ENCODE data around the gene DTD1.
A peak's percentile ranks its signal among the peaks of the same experiment; 100 is the strongest.
"Not testable (repeated sequence)": the region's sequence is repeated elsewhere in the genome, so short reads cannot be mapped to it uniquely, and the experiment has no call there.

The DTD1 gene

GRCh38 chr20:18749528-18749927 is 161.7 kb downstream of the DTD1 start:
- DNase-seq, result no peak

DNA sequence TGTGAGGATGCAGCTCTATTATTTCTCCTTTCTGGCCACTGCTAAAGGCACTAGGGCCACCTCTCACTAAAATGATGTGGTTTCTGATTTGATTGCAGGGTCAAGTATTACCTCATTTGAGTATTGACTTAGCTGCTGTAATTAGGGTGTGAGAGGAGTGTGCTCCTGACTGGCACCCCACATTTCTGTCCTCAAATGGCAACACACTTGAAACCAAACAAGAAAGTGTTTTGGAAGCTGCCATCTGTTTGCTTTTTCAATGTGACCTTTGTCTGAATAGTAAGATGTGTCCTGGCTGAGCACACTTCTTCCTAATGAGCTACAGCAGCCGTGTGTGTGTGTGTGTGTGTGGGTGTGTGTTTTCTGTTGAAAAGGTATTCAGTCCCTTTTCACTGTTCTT is 162.9 kb downstream of the DTD1 start:
- DNase-seq, result no peak

- DNase-seq, result no peak
These were observed 166.3 kb downstream of the DTD1 start for GRCh38 chr20:18754030-18754652.

DNA sequence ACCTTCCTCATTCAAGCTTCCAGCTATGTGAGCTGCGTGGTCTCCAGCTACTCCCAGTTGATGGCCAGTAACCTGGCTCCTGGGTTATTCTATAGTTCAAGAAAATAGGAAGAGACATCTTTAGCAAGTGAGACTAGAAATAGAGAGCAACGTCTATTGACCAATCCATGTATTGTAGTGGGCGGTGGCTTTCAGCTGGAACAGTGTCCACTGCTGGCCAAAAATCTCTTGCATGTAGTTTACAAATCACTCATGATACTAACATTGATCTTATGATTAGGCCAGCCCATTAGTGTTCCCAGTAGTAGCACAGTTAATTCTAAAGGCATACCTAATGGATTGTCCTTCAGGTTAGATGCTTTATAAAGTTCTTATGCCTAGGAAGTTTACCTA is 166.8 kb downstream of the DTD1 start:
- no peak for DNase-seq

DNA sequence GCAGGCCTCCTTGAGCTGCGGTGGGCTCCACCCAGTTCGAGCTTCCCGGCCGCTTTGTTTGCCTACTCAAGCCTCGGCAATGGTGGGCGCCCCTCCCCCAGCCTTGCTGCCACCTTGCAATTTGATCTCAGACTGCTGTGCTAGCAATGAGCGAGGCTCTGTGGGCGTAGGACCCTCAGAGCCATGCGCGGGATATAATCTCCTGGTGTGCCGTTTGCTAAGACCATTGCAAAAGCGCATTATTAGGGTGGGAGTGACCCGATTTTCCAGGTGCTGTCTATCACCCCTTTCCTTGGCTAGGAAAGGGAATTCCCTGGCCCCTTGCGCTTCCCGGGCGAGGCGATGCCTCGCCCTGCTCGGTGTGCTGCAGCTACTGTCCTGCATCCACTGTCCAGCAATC is 173.0 kb downstream of the DTD1 start:
- DNase-seq, result not testable (repeated sequence)

- DNase-seq, result no peak
These were observed 179.8 kb downstream of the DTD1 start for GRCh38 chr20:18767676-18768075.

GRCh38 chr20:18773566-18773965 is 185.7 kb downstream of the DTD1 start:
- DNase-seq, result no peak

DNA sequence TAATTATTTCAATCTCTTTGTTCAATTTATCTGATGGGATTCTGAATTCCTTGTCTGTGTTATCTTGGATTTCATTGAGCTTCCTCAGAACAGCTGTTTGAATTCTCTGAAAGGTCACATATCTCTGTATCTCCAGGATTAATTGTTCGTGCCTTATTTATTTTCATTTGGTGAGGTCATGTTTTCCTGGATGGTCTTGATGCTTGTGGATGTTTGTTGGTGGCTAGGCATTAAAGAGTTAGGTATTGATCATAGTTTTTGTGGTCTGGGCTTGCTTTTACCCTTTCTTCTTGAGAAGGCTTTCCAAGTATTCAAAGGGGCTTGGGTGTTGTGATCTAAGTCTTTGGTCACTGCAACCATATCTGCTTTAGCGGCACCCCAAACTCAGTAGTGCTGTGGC is 186.4 kb downstream of the DTD1 start:
- no peak for DNase-seq

- no peak for DNase-seq
These were observed 187.8 kb downstream of the DTD1 start for GRCh38 chr20:18775633-18776032.

GRCh38 chr20:18778690-18779392 is 191.0 kb downstream of the DTD1 start:
- DNase-seq, result no peak

DNA sequence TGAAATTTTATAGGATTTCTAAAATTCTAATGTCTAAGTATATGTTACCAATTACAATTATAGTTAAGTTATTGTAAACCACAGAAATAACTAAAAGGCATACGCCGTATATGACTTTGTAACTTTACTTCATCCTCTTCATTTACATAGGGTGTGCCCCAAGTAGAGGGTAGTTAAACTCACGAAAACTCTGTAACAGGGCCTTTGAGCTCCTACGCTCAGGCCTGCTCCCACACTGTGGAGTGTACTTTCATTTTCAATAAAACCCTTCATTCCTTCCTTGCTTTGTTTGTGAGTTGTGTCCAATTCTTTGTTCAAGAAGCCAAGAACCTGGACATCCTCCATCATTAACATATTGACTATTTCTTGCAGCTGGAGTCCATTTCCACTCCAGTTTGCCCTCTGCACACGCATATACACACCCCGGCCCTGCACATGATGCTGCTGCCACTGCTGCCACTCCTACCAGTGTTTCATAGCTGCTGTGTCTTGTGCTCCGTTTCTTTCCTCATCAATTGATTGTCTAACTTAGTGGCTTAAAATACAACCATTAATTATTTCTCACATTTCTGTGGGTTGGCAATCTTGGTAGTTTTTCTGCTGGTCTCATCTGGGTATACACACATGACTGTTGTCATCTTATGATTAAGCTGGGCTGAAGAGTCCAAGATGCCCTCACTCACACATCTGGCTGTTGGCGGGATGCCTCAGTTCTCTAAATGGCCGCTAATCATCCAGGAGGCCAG is 192.7 kb downstream of the DTD1 start:
- DNase-seq, result no peak

GRCh38 chr20:18781509-18781908 is 193.7 kb downstream of the DTD1 start:
- no peak for DNase-seq

- DNase-seq, result no peak
These were observed 195.6 kb downstream of the DTD1 start for GRCh38 chr20:18783385-18783959.

GRCh38 chr20:18787046-18787445 is 199.2 kb downstream of the DTD1 start:
- DNase-seq, result not testable (repeated sequence)

GRCh38 chr20:18788021-18788420 is 200.2 kb downstream of the DTD1 start:
- DNase-seq, result no peak

DNA sequence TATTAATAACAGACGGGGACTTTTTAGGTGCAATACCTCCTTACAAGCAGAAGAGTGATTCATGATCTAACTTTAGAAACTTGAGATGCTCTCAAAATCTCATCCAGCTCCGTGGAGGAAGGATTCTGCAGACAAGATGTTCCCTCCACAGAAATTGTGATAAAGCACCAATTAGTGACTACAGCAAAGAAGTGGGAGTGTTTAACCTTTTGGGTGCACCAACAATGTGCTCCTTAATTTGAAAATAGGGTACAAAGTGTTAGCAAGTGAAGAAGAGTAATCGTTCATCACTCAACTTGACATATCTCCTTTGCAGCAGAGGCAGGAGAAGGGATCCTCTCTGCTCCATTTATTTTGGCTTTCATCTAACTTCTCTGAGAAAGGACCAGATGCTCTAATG is 202.9 kb downstream of the DTD1 start:
- no peak for DNase-seq

DNA sequence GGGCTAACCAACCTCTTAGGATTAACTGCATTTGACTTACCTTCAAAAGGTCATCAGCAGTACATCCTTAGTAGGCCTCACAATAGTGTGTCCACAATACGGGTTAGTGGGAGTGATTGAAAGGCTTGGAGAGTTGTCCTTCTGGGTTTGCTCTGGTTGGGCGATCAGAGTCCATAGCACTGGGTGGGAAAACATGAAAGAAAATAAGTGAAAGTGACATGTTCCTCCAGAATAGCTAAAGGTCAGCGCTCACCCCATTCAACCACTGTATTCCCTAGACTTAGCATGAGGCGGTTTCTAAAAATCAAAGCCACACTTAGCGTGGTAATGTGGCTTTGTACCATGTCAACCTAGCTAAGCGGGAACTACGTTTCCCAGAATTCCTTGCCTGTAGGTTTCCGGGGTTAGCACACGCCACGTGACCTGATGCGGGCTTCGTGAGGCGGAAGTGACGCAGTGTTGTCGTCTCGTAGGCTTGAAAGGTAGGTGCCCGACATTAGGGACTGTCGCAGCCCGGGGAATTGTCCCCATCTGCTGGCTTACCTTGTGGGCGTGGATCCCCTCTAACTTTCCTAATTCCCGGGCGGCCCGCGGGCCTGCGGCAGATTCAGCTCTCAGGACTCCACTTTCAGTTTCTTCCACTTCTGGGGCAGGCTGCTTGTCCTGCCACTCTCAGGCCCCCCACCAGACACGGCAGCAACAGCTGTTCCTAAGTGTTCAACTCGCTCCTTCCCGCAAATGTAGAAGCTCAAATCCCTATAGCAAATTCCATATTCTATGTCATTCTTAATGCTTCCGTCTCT is 206.0 kb downstream of the DTD1 start:
- peak; percentile 74 for DNase-seq

DNA sequence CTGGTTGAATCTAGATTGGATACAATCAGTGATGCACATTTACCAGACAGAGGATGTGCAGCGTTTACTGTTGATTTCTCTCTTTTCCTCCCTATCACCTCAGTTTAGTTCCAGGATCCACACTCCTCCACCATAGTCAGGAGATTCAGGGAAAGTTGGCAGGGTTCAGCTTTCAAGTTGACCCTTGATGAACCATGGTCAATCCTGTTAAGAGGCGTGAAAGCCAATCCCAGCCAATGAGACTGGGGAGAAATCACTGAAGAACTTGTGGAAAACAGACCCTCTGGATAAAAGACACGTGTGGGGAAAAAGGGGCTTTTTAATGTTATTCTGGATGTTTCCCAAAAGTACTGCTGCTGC is 206.6 kb downstream of the DTD1 start:
- no peak for DNase-seq

DNA sequence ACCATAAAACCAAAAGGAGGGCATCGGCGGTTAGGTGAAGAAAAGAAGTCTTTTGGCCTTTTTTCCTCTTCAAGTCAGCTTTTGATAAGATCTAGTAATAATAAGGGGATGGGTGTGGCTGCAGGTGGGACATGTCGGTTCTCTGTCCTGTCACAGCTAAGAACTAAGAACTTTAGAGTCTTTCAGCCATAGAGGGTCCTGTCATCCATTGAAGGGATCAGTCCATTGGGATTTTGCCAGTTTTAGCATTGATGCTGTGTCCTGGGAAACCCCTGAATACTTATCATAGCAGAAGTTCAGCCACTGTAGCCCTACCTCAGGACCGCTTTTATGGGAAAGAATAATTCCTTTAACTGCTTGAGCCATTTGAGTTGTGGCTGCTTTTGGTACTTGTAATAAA is 207.5 kb downstream of the DTD1 start:
- DNase-seq, result no peak

- DNase-seq, result no peak
These were observed 208.5 kb downstream of the DTD1 start for GRCh38 chr20:18796282-18796833.

DNA sequence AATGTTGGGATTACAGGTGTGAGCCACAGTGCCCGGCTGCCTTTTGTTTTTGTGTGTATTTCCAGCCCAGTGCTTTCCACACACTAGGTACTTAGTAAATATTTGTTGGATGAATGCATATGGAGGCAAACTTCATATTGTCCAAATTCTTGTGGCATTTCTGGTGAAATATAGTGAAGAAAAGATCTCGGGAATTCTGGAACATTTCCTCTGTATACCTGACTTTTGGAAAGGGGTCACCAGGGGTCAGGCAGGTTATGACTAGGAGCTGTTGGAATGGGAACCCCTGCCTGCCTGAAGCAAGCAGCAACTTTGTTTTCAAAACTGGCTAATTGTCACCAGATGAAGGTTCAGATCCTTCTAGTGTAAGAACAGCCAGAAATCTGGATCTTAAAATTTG is 213.7 kb downstream of the DTD1 start:
- no peak for DNase-seq

DNA sequence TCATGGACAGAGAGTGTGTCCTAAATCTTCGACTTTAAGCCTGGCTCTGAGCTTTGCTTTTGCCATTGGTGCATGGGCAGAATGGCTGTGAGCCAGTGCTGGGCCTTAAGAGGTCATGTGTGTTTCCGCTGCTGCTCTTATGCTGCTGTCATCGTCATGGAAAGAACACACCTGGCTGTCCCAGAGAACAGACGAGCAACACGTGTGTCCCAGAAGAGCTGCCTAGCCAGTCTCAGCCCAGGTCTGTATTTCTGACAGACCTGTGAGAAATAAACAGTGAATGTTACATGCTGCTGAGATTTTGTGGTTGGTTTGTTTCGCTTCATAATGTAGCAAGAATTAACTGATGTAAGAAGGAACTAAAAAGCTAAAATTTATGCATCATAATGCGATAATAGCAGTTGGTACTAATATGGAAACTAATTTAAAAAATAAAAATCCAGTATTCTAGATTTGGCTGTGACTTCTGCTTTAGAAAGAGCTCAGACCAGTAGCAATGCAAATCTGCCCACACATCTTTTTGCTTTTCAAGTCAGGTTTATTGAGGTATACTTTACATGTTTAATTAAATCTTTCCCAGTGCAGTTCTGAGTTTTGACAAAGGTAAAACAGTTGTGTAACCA is 214.3 kb downstream of the DTD1 start:
- DNase-seq, result no peak

Measured in NCI-H226 (cell line).